Aorta (tissue), 5 donors: ENCODE data around the gene DNAH8. TPM values are rescaled to one million over a fixed set of nuclear protein-coding genes. Genes with fewer than 3 reads are reported as not detected.

Experiments used
- ATAC-seq: fragments of 200-7000 bp; cut with Tn5 transposase; one replicate; pipeline ENCODE4 v1.9.1; 2022; ENCODE audit warnings: moderate library complexity; ENCODE audit not compliant: low FRiP score
- DNase-seq, 2 donors: peaks; one replicate each; pipeline ENCODE4 v3.0.0-alpha.2; 2020
- H3K27ac ChIP-seq, 2 donors: one replicate each; pipeline ENCODE4 v1.5.1; 2013; ENCODE audit warnings: low read length in 2 of 2, mild to moderate bottlenecking in 2 of 2, moderate library complexity in 2 of 2, control low read depth in 1 of 2, inconsistent platforms in 1 of 2, low read depth in 1 of 2
- H3K27me3 ChIP-seq, 2 donors: one replicate each; pipeline ENCODE4 v1.6.1; 2013; ENCODE audit warnings: control low read depth in 1 of 2, low read length in 1 of 2, mild to moderate bottlenecking in 1 of 2, moderate library complexity in 1 of 2; ENCODE audit not compliant: insufficient read depth in 2 of 2, control insufficient read depth in 1 of 2
- H3K36me3 ChIP-seq, 2 donors: one replicate each; pipeline ENCODE4 v1.6.1; 2013; ENCODE audit warnings: control low read depth in 1 of 2, low read length in 1 of 2, mild to moderate bottlenecking in 1 of 2; ENCODE audit not compliant: insufficient read depth in 2 of 2, control insufficient read depth in 1 of 2
- H3K4me1 ChIP-seq, 2 donors: one replicate each; pipeline ENCODE4 v1.6.1; 2013; ENCODE audit warnings: low read length in 2 of 2, control low read depth in 1 of 2, mild to moderate bottlenecking in 1 of 2, moderate library complexity in 1 of 2; ENCODE audit not compliant: insufficient read depth in 2 of 2, control insufficient read depth in 1 of 2
- H3K4me3 ChIP-seq, 2 donors: one replicate each; pipeline ENCODE4 v1.5.1; 2013; ENCODE audit warnings: low read length in 2 of 2, control low read depth in 1 of 2, mild to moderate bottlenecking in 1 of 2
- H3K9me3 ChIP-seq: one replicate; pipeline ENCODE4 v1.6.1; 2013; ENCODE audit warnings: mild to moderate bottlenecking, low read length; ENCODE audit not compliant: control insufficient read depth
- WGBS, 2 donors: extraction: QIAGEN DNeasy Blood & Tissue Kit; methylation state at CpG; one replicate each; pipeline ENCODE4 v1.1.7; 2013; 5-methylcytosine and 5-hydroxymethylcytosine counted together
- intact Hi-C, 2 donors: fragments of 100-400 bp; cut with DNase I; formaldehyde crosslinking; loops; one replicate each; pipeline versions ENCODE4 v1.14.2 to v1.15.0; 2022
- polyA plus RNA-seq, 2 donors: library from polyadenylated mRNA; stranded (reverse); fragments of 200-250 nt; gene quantifications; one replicate each; pipeline ENCODE4 v1.2.3, GENCODE V29; 2013
- total RNA-seq, 2 donors: library from RNA; stranded (reverse); fragmentation: NEBNext Ultra II Directional; extraction: Animal tissue kit (Norgen Biotek cat#: 25700); gene quantifications; one replicate each; pipeline ENCODE4 v1.2.1, GENCODE V29; 2021
- donor health status: healthy with polysubstance abuse.
- donor health status: Bipolar disorder and iron deficiency.
- donor health status: DM: no; HTN: no; CAD: no.
- donor health status: DM: no; HTN: no; CAD: no.
- donor health status: DM: yes; HTN: yes; CAD: no.

DNAH8 gene
- total and polyA plus RNA-seq, 4 donors, result under 0.01 to 0.03 (median 0.03) TPM; not detected in 1

GRCh38 chr6:38684237-38684636 lies 30.9 kb upstream of the DNAH8 start:
- Histone ChIP-seq H3K4me3 (no peak overlapping the region), H3K36me3 (peaks cover 0 to 2% of the 10 kb centered on the region in 2 donors), H3K9me3 (no peaks in the 10 kb centered on the region), H3K27ac (no peak overlapping the region), H3K4me1 (no peaks in the 10 kb centered on the region), H3K27me3 (no peaks in the 10 kb centered on the region)
- DNase-seq (no peak), ATAC-seq (no peak)
- intact Hi-C loops, result no loop called here
- 89 to 94% methylated on average over 1 of the region's 1 CpG for WGBS, 2 donors

- ATAC-seq, result no peak
Measured at GRCh38 chr6:38684904-38685303, 30.2 kb upstream of the DNAH8 start.

GRCh38 chr6:38686270-38687042 lies 28.7 kb upstream of the DNAH8 start:
- Histone ChIP-seq H3K27ac (no peak overlapping the region), H3K27me3 (no peaks in the 10 kb centered on the region), H3K9me3 (no peaks in the 10 kb centered on the region), H3K4me3 (no peak overlapping the region), H3K4me1 (no peaks in the 10 kb centered on the region), H3K36me3 (peaks cover 0 to 2% of the 10 kb centered on the region in 2 donors)
- WGBS, 2 donors, result 54 to 63% methylated on average over 4 of the region's 4 CpGs
- DNase-seq, result no peak
- no peak for ATAC-seq
- intact Hi-C loops, result no loop called here

More at GRCh38 chr6:38684904-38685303, 30.2 kb upstream of the DNAH8 start:
- Histone ChIP-seq H3K27me3 (no peaks in the 10 kb centered on the region), H3K36me3 (peaks cover 0 to 2% of the 10 kb centered on the region in 2 donors), H3K27ac (no peak overlapping the region), H3K4me3 (no peak overlapping the region), H3K4me1 (no peaks in the 10 kb centered on the region), H3K9me3 (no peaks in the 10 kb centered on the region)
- intact Hi-C loops, result no loop called here
- DNase-seq, result no peak
- 96 to 97% methylated on average over 3 of the region's 3 CpGs for WGBS, 2 donors

GRCh38 chr6:38687043-38687353 lies 28.1 kb upstream of the DNAH8 start:
- no peak overlapping the region for H3K4me3 ChIP-seq
- intact Hi-C loops, result no loop called here
- ATAC-seq, result no peak
- WGBS, 2 donors, result 88 to 94% methylated on average over 2 of the region's 2 CpGs
- no peaks in the 10 kb centered on the region for H3K9me3 ChIP-seq
- no peak overlapping the region for H3K27ac ChIP-seq
- DNase-seq, result no peak
- peaks cover 0 to 2% of the 10 kb centered on the region in 2 donors for H3K36me3 ChIP-seq
- no peaks in the 10 kb centered on the region for H3K4me1 ChIP-seq
- no peaks in the 10 kb centered on the region for H3K27me3 ChIP-seq

GRCh38 chr6:38687549-38687948 lies 27.6 kb upstream of the DNAH8 start:
- Histone ChIP-seq H3K4me3 (no peak overlapping the region), H3K4me1 (no peaks in the 10 kb centered on the region), H3K27me3 (no peaks in the 10 kb centered on the region), H3K9me3 (no peaks in the 10 kb centered on the region), H3K27ac (no peak overlapping the region), H3K36me3 (peaks cover 0 to 2% of the 10 kb centered on the region in 2 donors)
- 91 to 97% methylated on average over 1 of the region's 1 CpG for WGBS, 2 donors
- intact Hi-C loops, result no loop called here
- no peak for ATAC-seq
- no peak for DNase-seq

- Histone ChIP-seq H3K4me3 (no peak overlapping the region), H3K27me3 (no peaks in the 10 kb centered on the region), H3K4me1 (no peaks in the 10 kb centered on the region), H3K36me3 (no peaks in the 10 kb centered on the region), H3K27ac (no peak overlapping the region), H3K9me3 (no peaks in the 10 kb centered on the region)
- DNase-seq (no peak), ATAC-seq (no peak)
- WGBS, 2 donors, result 72 to 80% methylated on average over 6 of the region's 6 CpGs
- intact Hi-C loops, result no loop called here
Measured at GRCh38 chr6:38688579-38689087, 26.5 kb upstream of the DNAH8 start.

GRCh38 chr6:38695227-38695900 lies 19.7 kb upstream of the DNAH8 start:
- DNase-seq (no peak), ATAC-seq (no peak)
- Histone ChIP-seq H3K36me3 (no peaks in the 10 kb centered on the region), H3K27me3 (no peaks in the 10 kb centered on the region), H3K27ac (no peak overlapping the region), H3K9me3 (no peaks in the 10 kb centered on the region), H3K4me1 (no peaks in the 10 kb centered on the region), H3K4me3 (no peak overlapping the region)
- intact Hi-C loops, result no loop called here
- 93 to 96% methylated on average over 2 of the region's 2 CpGs for WGBS, 2 donors

GRCh38 chr6:38695933-38696332 lies 19.2 kb upstream of the DNAH8 start:
- H3K9me3 ChIP-seq, result no peaks in the 10 kb centered on the region
- 68 to 73% methylated on average over 1 of the region's 1 CpG for WGBS, 2 donors
- no peaks in the 10 kb centered on the region for H3K27me3 ChIP-seq
- no peak overlapping the region for H3K4me3 ChIP-seq
- no peak overlapping the region for H3K27ac ChIP-seq
- H3K4me1 ChIP-seq, result no peaks in the 10 kb centered on the region
- no peaks in the 10 kb centered on the region for H3K36me3 ChIP-seq
- intact Hi-C loops, result no loop called here
- DNase-seq (no peak), ATAC-seq (no peak)

- Histone ChIP-seq H3K27ac (no peak overlapping the region), H3K4me1 (no peaks in the 10 kb centered on the region), H3K27me3 (no peaks in the 10 kb centered on the region), H3K9me3 (no peaks in the 10 kb centered on the region), H3K4me3 (no peak overlapping the region), H3K36me3 (no peaks in the 10 kb centered on the region)
- DNase-seq (no peak), ATAC-seq (no peak)
- intact Hi-C loops, result no loop called here
Measured at GRCh38 chr6:38696345-38696744, 18.8 kb upstream of the DNAH8 start.
